GM21360 (cell line): ENCODE measurements around the gene CA12.
"Not testable (repeated sequence)": the region's sequence is repeated elsewhere in the genome, so short reads cannot be mapped to it uniquely, and the experiment has no call there.

ENCODE experiments used
- ATAC-seq: cut with Tn5 transposase; IDR thresholded peaks from one replicate; pipeline ENCODE4 v1.9.1; 2021; ENCODE audit warnings: mild to moderate bottlenecking, moderate library complexity; ENCODE audit not compliant: unreplicated experiment

CA12 gene

DNA sequence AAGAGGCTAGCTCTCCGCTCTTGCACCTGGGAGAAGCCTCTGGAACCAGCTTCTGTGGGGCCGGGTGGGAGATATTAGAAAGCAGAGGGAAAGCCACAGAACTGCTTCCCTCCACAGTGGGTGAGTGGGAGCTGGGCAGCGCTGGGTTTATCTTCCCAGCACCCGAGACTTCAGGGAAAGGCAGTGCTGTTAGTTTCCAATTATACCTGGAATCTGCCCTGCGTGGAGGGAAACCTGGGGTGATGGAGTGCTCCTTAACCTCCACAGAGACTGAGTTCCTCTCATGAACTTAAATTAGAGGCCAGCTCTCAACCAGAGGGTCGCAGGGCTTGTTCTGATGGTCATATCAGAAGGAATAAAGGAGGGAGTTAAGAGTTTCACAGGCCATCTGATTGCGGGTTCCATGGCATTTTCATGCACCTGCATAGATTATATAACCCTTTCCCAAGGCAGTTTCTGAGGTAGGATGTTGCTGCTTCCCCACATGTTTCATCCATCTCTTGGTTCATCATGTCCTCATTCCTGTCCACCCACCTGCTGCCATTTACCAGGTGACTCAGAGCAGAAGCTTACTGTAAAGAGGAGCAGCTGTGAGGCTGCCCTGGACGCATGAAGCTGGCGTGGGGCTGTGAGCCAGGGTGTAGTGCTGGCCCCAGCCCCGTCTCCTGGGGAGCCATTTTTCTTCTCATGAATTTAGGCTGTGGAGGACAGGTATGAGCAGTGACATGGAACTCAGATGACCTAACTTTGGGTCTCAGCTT is 42.5 kb downstream of the CA12 start:
- no peak for ATAC-seq

DNA sequence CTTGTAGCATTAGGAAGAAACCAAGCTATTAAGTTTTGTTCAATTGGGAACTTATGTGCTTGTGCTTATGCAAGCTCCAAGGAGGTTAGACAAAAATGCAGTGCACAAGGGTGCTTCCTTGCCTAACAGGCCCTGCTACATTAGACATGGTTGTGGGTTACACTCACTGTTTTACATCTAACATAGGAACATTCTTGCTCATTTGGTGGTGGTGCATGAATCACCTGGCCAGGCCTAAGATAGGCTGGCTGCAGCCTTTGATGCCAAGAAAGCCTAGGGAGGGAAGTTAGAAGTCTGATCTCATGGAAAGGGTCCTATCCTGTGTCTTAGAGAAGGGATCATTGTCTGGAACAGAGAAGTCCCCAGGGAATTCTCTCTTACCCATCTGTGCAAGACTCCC is 43.5 kb downstream of the CA12 start:
- ATAC-seq, result no peak

DNA sequence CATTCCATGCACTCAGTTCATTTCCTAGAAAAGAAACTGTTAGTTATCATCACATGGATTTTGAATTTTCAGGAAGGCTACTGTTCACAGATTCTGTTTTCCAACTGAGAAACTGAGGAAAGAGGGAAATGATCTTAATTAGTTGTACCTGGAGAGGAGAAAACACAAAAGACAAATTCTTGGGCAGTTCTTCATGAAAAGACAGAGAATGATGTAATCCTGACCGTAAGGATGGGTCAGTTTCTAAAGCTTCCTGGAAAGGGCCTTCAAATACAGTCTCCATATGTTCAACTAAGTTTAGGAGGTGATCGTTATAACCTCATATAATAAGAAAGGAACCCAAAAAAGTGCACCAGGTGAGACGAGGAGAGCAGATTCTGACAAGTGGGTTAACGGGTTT is 44.6 kb downstream of the CA12 start:
- ATAC-seq, result no peak

- no peak for ATAC-seq
Observed at GRCh38 chr15:63335543-63336240, 46.0 kb downstream of the CA12 start.

DNA sequence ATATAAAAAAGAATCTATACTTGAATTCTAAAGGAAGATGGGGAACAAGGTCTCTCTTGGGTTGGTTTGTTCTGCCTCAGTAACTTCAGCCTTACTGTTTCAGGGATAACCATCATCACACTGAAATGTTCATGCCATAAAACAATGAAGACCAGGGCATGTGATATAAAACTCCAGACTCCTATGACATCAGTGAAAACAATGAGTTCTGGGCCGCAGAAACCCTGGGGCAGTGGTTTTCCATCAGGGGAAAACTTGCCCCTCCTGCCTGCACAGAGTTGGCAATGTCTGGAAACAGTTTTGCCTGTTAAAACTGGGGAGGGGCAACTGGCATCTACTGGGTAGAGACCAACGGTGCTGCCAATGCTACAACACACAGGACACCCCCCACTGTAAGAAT is 46.8 kb downstream of the CA12 start:
- no peak for ATAC-seq

- no peak for ATAC-seq
Observed at GRCh38 chr15:63332367-63333124, 49.1 kb downstream of the CA12 start.

- ATAC-seq, result no peak
Observed at GRCh38 chr15:63331456-63331855, 50.2 kb downstream of the CA12 start.

DNA sequence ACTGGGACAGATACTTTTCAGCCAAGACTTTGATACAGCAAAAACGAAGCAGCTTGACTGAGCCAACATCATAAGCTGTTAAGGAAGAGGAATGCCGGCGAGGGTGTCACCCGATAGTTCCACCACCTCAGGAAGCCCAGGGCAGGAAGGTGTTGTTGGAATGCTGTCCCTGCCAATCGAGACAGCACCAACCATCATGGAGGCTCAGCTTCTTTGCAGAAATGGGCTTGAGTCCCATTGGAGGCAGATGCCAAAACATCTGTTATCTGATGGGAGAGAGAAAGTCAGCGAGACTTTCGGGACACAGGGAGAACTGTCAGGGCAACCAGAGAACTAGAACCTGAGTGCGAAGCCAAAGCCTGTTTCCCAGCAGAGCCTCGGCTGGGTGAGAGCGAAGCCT is 50.7 kb downstream of the CA12 start:
- ATAC-seq, result no peak

DNA sequence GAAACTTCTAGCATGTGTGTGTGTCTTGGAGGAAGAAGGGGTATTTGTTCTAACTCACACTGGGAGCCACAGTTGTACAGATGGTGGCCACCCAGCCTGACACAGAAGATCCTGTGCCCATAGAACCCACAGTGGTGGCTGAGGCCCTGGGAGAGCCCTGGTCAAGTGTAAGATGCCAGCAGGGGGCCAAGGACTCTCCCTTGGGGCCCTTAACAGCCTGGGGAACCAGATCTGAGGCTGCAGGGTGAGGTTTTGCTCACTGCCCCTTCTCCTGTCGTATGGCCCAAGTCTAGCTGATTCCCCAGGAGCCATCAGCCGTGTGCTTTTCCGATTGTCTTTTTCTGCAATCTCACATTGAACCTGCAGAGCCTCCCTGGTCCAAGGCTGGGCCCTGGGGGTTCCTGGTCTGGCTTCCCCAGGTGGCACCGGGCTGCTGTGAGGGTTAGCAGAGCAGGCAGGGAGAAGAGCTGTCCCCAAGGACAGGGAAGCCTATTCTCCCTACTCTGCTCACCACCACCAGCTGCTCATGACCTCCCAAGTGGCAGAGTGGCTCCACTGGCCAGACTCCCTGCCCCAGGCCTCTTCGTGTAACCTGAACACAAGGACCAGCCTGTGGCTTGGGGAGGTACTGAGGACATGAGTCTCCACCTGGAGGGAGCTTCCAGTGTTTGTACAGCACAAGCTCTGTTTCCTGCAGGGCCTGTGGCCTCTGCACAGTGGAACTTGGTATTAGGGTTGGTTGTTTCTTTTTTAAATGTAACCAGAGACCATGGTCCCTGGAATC is 51.9 kb downstream of the CA12 start:
- ATAC-seq, result no peak

DNA sequence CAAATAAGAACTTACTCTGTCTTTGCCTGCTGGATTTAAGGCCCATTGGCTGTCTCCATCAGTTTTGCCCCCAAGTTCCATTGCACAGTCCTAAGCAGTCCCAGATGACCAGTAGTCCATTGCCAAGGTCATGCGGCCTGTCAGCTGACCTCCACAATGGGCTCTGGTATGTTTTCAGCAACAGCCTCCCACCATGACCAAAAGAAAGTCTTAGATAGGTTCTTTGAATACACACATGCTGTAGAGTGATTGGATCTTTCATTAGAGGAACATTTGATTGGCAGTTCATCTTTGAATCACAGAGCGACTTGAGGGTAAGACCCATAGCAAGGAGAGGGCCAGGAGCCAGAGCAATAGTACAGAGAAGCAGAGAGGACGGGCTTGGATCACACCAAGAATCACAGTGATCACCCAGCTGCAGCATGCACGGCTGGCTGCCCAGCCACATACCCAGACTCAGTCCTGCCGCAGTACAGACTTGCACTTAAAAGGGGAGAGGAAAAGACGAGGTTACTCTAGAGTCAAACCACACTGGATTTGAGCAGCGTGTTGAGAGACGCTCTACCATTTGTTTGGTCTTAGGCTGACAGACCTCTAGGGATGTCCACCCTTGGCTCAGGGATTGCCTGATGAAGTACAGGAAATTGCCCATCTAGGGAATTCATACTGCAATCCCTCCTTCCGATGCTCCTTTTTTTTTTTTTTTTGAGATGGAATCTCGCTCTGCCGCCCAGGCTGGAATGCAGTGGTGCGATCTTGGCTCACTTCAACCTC is 53.8 kb downstream of the CA12 start:
- no peak for ATAC-seq

GRCh38 chr15:63324770-63325169 is 56.9 kb downstream of the CA12 start:
- ATAC-seq, result no peak

GRCh38 chr15:63323798-63324563 is 57.7 kb downstream of the CA12 start:
- ATAC-seq, result no peak

GRCh38 chr15:63322541-63322940 is 59.1 kb downstream of the CA12 start:
- ATAC-seq, result no peak

GRCh38 chr15:63321462-63321861 is 60.2 kb downstream of the CA12 start:
- ATAC-seq, result no peak

DNA sequence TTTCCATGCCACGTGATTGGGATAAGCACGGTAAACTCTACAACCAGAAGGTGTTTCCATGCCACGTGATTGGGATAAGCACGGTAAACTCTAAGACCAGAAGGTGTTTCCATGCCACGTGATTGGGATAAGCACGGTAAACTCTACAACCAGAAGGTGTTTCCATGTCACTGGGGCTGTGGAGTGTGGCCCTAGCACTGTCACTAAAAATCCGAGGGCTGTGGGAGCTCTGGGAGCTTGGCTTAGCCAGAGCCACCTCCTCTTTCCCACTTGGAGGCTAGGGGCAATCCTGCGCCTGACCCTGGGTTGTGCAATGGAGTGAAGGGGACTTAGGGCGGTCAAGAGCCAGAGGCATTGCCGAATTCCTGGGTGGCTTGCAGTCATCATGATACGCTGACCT is 60.7 kb downstream of the CA12 start:
- not testable (repeated sequence) for ATAC-seq

DNA sequence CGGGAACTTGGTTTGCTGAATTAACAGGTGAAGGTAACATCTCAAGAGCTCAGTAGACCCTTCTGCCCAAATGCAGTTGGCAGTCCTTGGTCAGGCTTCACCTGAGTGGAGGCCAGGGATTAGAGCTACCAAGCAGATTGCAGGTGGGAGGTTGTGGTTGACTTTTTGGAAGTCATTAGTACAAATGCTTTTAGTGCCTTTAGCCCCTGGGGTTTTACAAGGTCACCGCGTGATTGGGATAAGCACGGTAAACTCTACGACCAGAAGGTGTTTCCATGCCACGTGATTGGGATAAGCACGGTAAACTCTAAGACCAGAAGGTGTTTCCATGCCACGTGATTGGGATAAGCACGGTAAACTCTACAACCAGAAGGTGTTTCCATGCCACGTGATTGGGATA is 61.2 kb downstream of the CA12 start:
- ATAC-seq, result not testable (repeated sequence)

DNA sequence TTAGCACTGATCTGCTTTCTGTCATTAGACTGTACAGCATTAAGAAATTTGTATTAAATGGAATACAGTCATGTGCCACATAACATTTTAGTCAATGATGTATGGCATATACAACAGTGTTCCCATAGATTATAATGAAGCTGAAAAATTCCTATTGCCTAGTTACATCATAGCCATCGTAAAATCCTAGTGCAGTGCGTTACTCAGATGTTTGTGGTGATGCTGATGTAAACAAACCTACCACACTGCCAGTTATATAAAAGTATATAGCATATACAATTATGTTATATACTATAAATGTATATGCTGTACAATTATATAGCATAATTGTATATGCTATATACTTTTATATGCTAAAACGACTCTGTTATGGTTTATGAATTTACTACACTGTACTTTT is 62.6 kb downstream of the CA12 start:
- ATAC-seq, result no peak

- ATAC-seq, result no peak
Observed at GRCh38 chr15:63318344-63318743, 63.3 kb downstream of the CA12 start.

DNA sequence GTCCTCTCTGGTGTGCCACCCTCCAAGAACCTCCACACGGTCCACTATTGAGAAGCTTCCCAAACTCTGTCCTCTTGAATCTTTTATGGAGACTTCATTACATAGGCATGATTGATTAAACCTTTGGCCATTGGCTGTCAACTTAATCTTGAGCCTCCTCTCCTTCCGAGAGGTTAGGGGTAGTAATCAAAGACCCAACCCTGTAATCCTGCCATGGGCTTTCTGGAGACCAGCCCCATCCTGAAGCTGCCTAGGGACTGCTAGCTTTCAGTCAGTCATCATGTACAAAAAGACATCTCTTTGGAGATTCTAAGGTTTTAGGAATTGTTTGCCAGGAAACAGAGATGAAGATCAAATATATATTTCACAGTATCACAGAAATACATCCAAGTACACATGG is 67.2 kb downstream of the CA12 start:
- no peak for ATAC-seq

DNA sequence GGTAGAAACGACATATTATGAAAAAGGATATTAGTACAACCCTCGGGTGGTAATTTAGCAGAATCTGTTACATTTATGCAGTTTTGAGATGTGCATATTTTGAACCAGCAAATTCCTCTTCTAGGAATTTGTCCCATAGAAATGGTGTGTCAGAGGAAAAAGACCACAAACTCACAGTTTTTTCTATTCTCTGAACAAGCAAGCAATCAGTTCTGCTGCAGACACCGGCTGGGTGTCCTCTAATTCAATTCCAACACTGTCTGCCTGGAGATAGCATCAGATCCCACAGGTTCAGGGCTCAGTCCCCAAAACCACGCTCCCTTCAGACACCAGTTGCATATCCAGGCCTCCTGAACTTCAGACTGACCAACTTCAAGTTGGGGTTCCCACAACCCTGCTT is 67.8 kb downstream of the CA12 start:
- ATAC-seq, result no peak
